Esophagus muscularis mucosa (tissue), 4 donors: Measurements from ENCODE around the gene SHLD1. TPM values are rescaled to one million over a fixed set of nuclear protein-coding genes. Genes with fewer than 3 reads are reported as not detected.
"Not testable (repeated sequence)": the region's sequence is repeated elsewhere in the genome, so short reads cannot be mapped to it uniquely, and the experiment has no call there.

ENCODE experiments used
- DNase-seq: peaks from one replicate; pipeline ENCODE4 v3.0.0-alpha.2; 2017; ENCODE audit errors: extremely low spot score
- H3K27ac ChIP-seq, 4 donors: fragments of 200-600 bp; sonication (generic); replicated peaks in 1 of 4; 1 replicate in 3 of 4; 2 replicates in 1 of 4; pipeline ENCODE4 v1.5.1; 2016 to 2019; ENCODE audit warnings: mild to moderate bottlenecking in 1 of 4
- H3K27me3 ChIP-seq, 4 donors: fragments of 200-600 bp; sonication (generic); one replicate each; pipeline versions ENCODE4 v1.5.1 to v1.6.0; 2016 to 2019
- H3K36me3 ChIP-seq, 4 donors: fragments of 200-600 bp; sonication (generic); one replicate each; pipeline ENCODE4 v1.5.1; 2016 to 2019
- H3K4me1 ChIP-seq, 4 donors: fragments of 200-600 bp; sonication (generic); one replicate each; pipeline ENCODE4 v1.5.1; 2016 to 2019
- H3K4me3 ChIP-seq, 4 donors: fragments of 200-600 bp; sonication (generic); 1 replicate in 2 of 4; 2 replicates in 2 of 4; pipeline ENCODE4 v1.5.1; 2016 to 2019; ENCODE audit warnings: mild to moderate bottlenecking in 4 of 4, moderate library complexity in 1 of 4
- H3K9me3 ChIP-seq, 4 donors: fragments of 200-600 bp; sonication (generic); 1 replicate in 3 of 4; 2 replicates in 1 of 4; pipeline ENCODE4 v1.5.1; 2016 to 2019
- EP300 ChIP-seq: sonication (generic); formaldehyde crosslinking; IDR thresholded peaks from one replicate; pipeline ENCODE4 v1.6.1; 2017; ENCODE audit warnings: antibody characterized with exemption
- POLR2A ChIP-seq: fragments of 450-650 bp; IDR thresholded peaks from one replicate; pipeline ENCODE4 v1.6.1; 2017; ENCODE audit warnings: antibody characterized with exemption, moderate library complexity, mild to moderate bottlenecking, low read depth
- POLR2AphosphoS5 ChIP-seq, 2 donors: sonication (generic); formaldehyde crosslinking; IDR thresholded peaks; one replicate each; pipeline ENCODE4 v1.6.1; 2017; ENCODE audit warnings: antibody characterized with exemption in 2 of 2
- WGBS: methylation state at CpG from one replicate; pipeline ENCODE4 v1.1.5; 2018; 5-methylcytosine and 5-hydroxymethylcytosine counted together
- intact Hi-C: fragments of 100-400 bp; cut with DNase I; formaldehyde crosslinking; loops from one replicate; pipeline ENCODE4 v1.15.1; 2023
- total RNA-seq, 4 donors: library from RNA; depleted of rRNA; stranded (reverse); fragments of >200 nt; gene quantifications; one replicate each; pipeline versions ENCODE4 v1.1.0 to v1.2.1, GENCODE V29; 2016
- TF ChIP-seq, protein P1 (sequence below), 3 experiments: fragments of 200-600 bp in 2 of 3; fragments of 450-650 bp in 1 of 3; sonication (generic) in 2 of 3; IDR thresholded peaks; one replicate each; pipeline ENCODE4 v1.5.1; 2017 to 2019; ENCODE audit warnings: antibody characterized with exemption in 3 of 3, mild to moderate bottlenecking in 2 of 3, moderate library complexity in 1 of 3

Gene SHLD1
- total RNA-seq, 4 donors from 2014 or later = 1.7 to 4.6 (median 2.6) TPM

- Histone ChIP-seq H3K4me3 (no peak overlapping the region), H3K4me1 (peaks cover 11 to 32% (median 16%) of the 10 kb centered on the region in 4 donors), H3K27ac (peak overlapping the region in 2 of 4 donors; percentile 5 to 59), H3K36me3 (no peaks in the 10 kb centered on the region), H3K27me3 (no peaks in the 10 kb centered on the region), H3K9me3 (peaks cover 0 to 5% (median 2%) of the 10 kb centered on the region in 4 donors)
- no peak for DNase-seq
- WGBS = 73% methylated on average over 1 of the region's 1 CpG
- intact Hi-C loops = no loop called here
- TF ChIP-seq EP300 (no peak), POLR2AphosphoS5 (IDR thresholded peaks at IDR 0.05) (peak; percentile 4 to 15)
Observed at GRCh38 chr20:5718896-5719595, 31.2 kb upstream of the SHLD1 start.

DNA sequence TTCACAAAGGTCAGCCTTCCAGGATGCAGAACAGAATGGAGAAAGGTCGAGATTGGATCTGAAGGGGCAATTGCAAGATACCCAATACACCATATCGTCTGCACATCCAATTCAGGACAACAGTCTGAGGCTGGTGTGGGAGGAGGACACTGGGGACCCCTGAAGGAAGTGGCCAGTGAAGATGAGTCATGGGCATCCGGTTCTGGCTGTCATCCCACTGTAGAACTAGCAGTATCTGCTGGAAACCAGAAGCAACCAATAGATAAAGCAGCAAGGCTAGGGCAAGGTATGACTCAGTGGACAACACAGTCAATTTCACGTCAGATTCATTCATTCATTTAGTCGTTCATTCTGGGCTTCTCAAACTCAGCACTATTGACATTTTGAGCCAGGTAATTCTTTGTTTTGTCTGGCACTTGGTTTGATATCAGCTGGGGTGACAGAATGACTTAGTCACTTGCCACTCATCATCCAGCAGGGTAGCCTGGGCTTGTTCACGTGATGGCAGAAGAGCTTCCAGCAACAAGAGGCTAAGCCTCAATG lies 30.3 kb upstream of the SHLD1 start:
- 68% methylated on average over 5 of the region's 6 CpGs for WGBS
- no peaks in the 10 kb centered on the region for H3K27me3 ChIP-seq
- H3K4me3 ChIP-seq = no peak overlapping the region
- TF ChIP-seq POLR2A (no peak), EP300 (no peak), POLR2AphosphoS5 (IDR thresholded peaks at IDR 0.05) (no peak)
- TF ChIP-seq, protein P1, sequence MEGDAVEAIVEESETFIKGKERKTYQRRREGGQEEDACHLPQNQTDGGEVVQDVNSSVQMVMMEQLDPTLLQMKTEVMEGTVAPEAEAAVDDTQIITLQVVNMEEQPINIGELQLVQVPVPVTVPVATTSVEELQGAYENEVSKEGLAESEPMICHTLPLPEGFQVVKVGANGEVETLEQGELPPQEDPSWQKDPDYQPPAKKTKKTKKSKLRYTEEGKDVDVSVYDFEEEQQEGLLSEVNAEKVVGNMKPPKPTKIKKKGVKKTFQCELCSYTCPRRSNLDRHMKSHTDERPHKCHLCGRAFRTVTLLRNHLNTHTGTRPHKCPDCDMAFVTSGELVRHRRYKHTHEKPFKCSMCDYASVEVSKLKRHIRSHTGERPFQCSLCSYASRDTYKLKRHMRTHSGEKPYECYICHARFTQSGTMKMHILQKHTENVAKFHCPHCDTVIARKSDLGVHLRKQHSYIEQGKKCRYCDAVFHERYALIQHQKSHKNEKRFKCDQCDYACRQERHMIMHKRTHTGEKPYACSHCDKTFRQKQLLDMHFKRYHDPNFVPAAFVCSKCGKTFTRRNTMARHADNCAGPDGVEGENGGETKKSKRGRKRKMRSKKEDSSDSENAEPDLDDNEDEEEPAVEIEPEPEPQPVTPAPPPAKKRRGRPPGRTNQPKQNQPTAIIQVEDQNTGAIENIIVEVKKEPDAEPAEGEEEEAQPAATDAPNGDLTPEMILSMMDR (IDR thresholded peaks at IDR 0.05) = no peak
- H3K36me3 ChIP-seq = no peaks in the 10 kb centered on the region
- DNase-seq = no peak
- intact Hi-C loops = loop anchor here (10.0 kb wide), 1 partner anchor 65 kb away; no protein-coding TSS in a partner anchor
- peak overlapping the region in 1 of 4 donors; percentile 49 for H3K27ac ChIP-seq
- peaks cover 11 to 23% (median 14%) of the 10 kb centered on the region in 4 donors for H3K4me1 ChIP-seq
- H3K9me3 ChIP-seq = peaks cover 0 to 5% (median 2%) of the 10 kb centered on the region in 4 donors

GRCh38 chr20:5720696-5721095 lies 29.5 kb upstream of the SHLD1 start:
- intact Hi-C loops = loop anchor here (10.0 kb wide), 1 partner anchor 64 kb away; no protein-coding TSS in a partner anchor
- H3K4me1 ChIP-seq = peaks cover 11 to 22% (median 14%) of the 10 kb centered on the region in 4 donors
- no peaks in the 10 kb centered on the region for H3K27me3 ChIP-seq
- no peak for DNase-seq
- no peak overlapping the region for H3K27ac ChIP-seq
- H3K4me3 ChIP-seq = no peak overlapping the region
- TF ChIP-seq POLR2AphosphoS5 (IDR thresholded peaks at IDR 0.05) (no peak), EP300 (no peak), POLR2A (no peak)
- TF ChIP-seq, protein P1 (IDR thresholded peaks at IDR 0.05) = no peak
- H3K36me3 ChIP-seq = no peaks in the 10 kb centered on the region
- H3K9me3 ChIP-seq = no peaks in the 10 kb centered on the region
- 72% methylated on average over 5 of the region's 5 CpGs for WGBS

GRCh38 chr20:5721356-5721755 lies 28.8 kb upstream of the SHLD1 start:
- peaks cover 11 to 22% (median 14%) of the 10 kb centered on the region in 4 donors for H3K4me1 ChIP-seq
- not testable (repeated sequence) for H3K36me3 ChIP-seq, H3K9me3 ChIP-seq, H3K4me3 ChIP-seq, H3K27ac ChIP-seq, DNase-seq, H3K27me3 ChIP-seq
- intact Hi-C loops = loop anchor here (10.0 kb wide), 1 partner anchor 63 kb away; no protein-coding TSS in a partner anchor
- WGBS = 95% methylated on average over 6 of the region's 6 CpGs

GRCh38 chr20:5722927-5723326 lies 27.3 kb upstream of the SHLD1 start:
- no peaks in the 10 kb centered on the region for H3K9me3 ChIP-seq
- no peaks in the 10 kb centered on the region for H3K36me3 ChIP-seq
- no peak for DNase-seq
- H3K4me1 ChIP-seq = peaks cover 11 to 22% (median 14%) of the 10 kb centered on the region in 4 donors
- intact Hi-C loops = loop anchor here (10.0 kb wide), 1 partner anchor 62 kb away; no protein-coding TSS in a partner anchor
- WGBS = 97% methylated on average over 9 of the region's 9 CpGs
- TF ChIP-seq POLR2A (no peak), POLR2AphosphoS5 (IDR thresholded peaks at IDR 0.05) (no peak), EP300 (no peak)
- TF ChIP-seq, protein P1 (IDR thresholded peaks at IDR 0.05) = no peak
- no peak overlapping the region for H3K27ac ChIP-seq
- no peak overlapping the region for H3K4me3 ChIP-seq
- no peaks in the 10 kb centered on the region for H3K27me3 ChIP-seq

- H3K27ac ChIP-seq, DNase-seq, H3K4me3 ChIP-seq, H3K9me3 ChIP-seq, H3K36me3 ChIP-seq, H3K27me3 ChIP-seq: not testable (repeated sequence)
- 92% methylated on average over 3 of the region's 3 CpGs for WGBS
- H3K4me1 ChIP-seq = peaks cover 5 to 14% (median 11%) of the 10 kb centered on the region in 4 donors
- intact Hi-C loops = loop anchor here (10.0 kb wide), 1 partner anchor 60 kb away; no protein-coding TSS in a partner anchor
Observed at GRCh38 chr20:5725183-5725463, 25.1 kb upstream of the SHLD1 start.
